Fibroblast of skin of left quadriceps (primary cell): ENCODE results near the gene DPP7.
A peak's percentile ranks its signal among the peaks of the same experiment; 100 is the strongest.
"Not testable (repeated sequence)": the region's sequence is repeated elsewhere in the genome, so short reads cannot be mapped to it uniquely, and the experiment has no call there.

Experiments used
- DNase-seq, 2 experiments: peaks; one replicate each; pipeline ENCODE4 v3.0.0-alpha.2; 2013; ENCODE audit warnings: low read depth in 2 of 2

Gene DPP7

DNA sequence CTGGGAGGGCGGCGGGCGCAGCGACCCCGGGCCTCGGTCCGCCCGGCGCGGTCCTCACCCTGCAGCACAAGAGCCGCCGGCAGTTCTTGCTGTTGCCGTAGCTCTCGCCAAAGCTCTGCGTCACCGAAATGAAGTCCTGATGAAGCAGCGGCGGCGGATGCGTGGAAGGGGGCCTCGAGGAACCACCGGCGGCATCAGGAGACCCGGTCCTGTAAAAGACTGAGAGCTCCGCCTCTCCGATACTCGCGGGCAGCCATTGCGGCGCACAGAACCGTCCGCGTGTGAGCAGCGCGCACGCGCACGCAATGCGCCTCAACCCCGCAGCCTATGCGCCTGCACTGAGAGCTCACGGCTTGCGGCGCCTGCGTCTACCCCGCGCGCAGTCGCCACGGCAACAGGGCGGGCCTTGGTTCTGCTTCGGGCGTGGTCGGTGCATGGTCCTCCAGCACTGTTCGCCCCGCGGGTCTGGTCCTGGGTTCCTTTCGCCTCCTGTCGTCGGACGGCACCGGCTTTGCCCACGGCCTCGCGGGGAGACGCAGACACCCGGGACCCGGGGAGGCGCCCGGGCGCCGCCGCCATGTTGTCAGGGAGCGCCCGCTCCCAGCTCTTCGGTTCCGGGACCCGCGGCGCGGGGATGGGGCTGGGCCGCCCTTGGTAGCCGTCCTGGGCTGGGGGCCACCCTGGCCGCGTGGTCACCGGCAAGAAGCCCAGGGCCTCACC is 15.1 kb upstream of the DPP7 start:
- peak; percentile 72 to 73 for DNase-seq

DNA sequence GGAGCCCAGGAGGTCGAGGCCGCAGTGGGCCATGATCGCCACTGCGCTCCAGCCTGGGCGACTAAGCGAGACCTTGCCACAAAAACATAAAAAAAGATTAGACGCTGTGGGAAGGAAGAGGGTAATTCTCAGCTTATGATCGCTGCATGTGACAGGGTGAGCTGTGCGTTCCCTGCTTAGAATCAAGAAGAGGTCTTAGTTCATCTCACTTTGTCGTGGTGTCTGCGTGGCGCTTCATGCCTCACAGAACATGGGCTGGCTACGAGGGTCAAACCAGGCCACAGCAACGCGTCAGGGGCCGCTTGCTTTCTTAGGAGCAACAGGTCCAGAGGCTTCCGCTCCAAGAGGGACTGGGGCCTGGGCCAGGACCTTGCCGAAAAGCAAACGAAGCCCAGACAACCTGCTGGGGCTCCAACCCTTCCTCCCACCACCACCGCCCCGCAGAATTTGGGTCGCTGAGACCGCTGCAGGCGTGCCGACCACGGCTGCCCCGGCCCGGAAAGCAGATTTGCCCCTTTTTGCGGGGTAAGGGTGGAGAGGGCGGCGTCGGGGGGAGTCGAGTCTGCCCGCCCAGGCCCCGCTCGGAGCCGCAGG is 14.4 kb upstream of the DPP7 start:
- no peak for DNase-seq

DNA sequence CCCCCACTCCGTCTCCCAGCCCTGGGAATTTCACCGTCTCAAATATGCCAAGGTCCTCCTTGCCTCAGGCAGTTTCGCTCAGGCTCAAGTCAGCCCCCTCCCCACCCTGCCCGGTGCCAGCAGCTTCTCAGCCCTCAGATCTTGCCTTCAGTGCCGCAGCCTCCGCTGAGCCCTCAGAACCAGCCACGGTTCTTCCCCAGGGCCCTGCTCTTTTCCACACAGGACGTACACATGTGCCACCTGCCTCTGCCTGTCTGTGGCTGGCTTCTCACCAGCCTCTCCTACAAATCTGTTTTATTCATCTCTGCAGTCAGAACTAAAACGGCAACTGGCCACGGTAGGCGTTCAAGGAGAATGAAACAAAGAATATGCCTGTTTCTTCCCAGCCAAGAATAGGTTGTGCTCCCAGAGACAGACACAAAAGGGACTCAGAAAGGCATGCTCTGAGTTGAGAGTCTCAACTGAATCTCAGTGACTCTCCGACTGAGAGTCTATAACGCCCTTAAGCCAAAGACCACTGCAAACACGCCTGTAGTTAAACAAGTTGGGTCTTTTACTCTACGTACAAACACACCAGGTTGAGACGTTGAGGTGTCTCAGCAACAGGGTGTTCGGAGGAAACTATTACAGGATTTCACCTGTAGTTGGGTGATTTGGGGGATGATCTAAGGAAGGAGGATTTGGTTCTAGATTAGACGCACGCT is 13.8 kb upstream of the DPP7 start:
- no peak for DNase-seq

DNA sequence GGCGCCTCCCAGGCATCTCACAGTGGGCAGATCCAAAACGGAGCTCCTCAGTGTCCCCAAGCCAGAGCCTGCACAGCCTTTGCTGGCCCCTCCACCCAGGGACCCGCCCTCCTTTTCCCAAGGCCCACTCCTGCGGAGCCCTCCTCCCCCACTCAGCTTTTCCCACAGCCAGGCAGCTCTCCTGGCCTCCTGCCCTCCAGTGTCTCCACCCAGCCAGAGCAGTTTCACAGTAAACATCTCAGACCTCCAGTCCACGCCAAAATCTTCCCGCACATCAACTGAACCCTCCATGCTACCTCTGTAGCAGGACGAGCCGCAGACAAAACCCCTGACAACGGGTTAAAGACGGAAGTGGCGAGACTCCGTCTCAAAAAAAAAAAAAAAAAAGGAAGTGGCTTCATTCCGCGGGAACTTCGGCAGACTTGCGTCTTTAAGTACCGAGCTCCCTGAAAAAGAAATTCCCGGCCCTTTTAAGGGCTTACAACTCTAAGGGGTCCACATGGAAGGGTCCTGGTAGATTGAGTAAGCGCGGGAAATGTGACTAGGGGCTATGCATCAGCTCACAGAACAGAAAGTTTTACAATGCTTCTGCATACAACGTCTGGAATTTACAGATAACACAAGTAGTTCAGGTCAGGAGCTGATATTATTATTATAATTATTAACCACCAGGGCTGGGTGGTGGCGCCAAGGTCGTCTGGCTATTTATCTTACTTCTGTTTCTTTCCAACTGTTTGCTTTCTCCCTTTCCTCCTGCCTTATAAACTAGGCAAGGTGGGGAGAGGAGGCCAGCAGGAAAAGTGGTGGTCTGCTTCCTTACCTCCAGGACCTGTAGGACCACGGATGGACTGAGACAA is 13.0 kb upstream of the DPP7 start:
- DNase-seq: no peak

DNA sequence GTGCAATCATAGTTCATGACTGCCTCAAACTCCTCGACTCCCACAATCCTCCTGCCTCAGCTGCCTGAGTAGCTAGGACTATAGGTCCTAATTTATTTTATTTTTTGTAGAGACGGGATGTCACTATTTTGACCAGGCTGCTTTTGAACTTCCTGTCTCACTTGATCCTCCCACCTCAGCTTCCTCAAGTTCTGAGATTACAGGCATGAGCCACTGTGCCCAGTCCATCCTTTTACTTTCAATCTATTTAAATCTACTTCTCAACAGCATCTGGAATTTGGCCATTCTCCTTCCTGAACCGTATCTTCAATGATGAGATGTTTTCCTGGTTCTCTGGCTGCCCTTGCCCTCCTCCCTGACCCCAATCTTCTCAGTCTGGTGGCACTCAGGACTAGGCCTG is 12.3 kb upstream of the DPP7 start:
- no peak for DNase-seq

DNA sequence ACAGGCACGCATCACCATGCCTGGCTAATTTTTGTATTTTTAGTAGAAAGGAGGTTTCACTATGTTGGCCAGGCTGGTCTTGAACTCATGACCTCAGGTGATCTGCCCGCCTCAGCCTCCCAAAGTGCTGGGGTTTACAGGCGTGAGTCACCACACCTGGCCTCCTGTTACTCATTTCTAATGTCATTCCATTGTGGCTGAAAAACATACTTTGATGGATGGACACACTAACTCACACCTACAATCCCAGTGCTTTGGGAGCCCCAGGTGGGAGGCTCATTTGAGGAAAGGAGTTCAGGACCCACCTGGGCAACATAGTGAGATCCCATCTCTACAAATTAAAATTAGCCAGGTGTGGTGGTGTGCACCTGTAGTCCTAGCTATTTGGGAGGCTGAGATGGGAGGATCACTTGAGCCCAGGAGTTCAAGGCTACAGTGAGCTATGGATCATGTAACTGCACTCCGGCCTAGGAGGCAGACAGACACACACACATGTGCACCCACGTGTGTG is 9.5 kb upstream of the DPP7 start:
- DNase-seq: not testable (repeated sequence)

DNA sequence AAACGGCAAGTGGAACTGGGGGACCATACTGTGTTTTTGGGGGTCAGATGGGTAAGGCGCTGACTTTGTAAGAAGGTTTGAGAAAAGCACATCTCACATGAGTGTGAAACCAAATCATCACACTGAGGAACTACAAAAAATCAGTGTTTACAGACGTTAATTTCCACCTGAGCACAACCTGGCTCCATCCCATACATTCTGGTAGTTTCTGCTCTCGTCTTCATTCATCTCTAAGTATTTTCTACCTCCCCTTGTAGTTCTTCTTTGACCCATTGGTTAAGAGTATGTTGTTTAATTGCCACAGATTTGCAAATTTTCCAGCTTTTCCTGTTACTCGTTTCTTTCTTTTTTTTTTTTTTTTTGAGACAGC is 8.9 kb upstream of the DPP7 start:
- DNase-seq: no peak

DNA sequence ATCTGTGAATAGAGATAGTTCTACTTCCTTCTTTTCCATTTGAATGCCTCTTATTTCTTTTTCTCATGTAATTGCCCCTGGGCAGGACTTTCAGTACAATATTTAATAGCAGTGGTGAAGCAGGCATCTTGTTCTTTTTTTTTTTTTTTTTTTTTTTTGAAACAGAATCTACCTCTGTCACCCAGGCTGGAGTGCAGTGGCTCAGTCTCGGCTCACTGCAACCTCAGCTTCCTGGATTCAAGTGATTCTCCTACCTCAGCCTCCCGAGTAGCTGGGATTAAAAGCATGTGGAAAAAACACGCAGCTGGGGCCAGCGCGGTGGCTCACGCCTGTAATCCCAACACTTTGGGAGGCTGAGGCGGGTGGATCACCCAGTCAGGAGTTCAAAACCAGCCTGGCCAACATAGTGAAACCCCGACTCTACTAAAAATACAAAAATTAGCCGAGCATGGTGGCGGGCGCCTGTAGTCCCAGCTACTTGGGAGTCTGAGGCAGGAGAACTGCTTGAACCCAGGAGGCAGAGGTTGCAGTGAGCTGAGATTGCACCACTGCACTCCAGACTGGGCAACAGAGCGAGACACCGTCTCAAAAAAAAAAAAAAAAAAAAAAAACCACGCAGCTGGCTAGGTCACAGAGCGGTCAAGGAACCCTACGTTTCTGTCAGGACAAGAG is 8.4 kb upstream of the DPP7 start:
- DNase-seq: not testable (repeated sequence)

DNA sequence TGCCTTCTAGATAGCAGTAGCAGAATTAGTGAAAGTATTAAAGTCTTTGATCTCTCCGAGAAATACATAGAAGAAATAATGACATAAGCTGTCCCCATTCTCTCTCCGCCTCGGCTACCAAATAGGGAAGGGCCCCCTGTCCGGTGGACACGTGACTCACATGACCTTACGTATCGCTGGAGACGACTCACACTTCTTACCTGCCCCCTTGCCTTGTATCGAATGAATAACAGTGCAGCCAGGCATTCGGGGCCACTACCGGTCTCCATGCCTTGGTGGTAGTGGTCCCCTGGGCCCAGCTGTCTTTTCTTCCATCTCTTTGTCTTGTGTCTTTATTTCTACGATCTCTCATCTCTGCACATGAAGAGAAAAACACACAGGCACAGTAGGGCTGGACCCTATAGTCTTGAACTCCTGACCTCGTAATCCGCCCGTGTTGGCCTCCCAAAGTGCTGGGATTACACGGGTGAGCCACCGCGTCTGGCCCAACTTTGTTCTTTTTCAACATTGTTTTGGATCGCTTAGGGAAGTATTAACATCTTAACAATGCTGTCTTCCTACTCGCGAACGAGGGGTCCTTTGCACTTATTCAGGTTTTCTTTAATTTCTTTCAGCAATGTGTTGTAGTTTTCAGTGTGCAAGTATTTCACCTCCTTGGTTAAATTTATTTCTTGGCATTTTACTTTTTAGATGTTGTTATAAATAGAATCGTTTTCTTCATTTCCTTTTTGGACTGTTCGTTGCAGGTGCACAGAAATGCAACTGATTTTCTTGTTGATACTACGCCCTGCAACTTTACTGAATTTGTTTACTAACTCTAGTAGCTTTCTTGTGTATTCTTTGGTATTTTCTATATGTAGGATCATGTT is 7.6 kb upstream of the DPP7 start:
- not testable (repeated sequence) for DNase-seq

DNA sequence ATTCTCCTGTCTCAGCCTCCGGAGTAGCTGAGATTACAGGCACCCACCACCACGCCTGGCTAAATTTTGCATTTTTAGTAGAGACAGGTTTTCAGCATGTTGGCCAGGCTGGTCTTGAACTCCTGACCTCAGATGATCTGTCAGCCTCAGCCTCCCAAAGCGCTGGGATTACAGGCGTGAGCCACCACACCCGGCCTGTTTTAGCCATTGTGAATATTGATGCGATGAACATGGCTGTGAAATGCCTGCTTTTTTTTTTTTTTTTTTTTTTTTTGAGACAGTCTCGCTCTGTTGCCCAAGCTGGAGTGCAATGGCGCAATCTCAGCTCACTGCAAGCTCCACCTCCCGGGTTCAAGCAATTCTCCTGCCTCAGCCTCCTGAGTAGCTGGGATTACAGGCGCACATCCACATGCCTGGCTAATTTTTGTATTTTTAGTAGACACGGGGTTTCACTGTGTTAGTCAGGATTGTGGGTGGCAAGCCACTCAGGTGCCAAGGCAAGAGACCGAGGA is 3.6 kb upstream of the DPP7 start:
- not testable (repeated sequence) for DNase-seq

DNA sequence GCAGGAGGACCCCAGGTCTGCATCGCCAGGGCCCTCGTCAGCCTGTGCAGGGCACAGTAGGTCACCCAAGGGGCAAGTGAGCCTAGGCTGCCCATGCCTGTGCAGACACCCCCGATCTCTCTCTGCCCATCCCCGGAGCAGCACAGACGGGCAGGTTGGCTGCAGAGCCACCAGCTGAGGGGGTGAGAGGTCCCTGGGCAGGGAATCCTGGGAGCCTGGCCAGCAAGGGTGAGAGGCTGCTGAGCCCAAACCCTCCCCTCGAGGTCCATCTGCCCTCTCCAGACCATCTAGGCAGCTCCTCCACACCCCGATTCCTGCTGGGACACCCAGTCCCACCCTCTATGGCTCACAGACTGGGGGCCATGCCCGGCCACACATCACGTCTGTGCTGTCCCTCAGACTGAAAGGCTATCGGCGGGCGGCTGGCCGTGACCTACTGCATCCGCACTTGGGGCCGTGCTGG is 2.8 kb upstream of the DPP7 start:
- DNase-seq: no peak

DNA sequence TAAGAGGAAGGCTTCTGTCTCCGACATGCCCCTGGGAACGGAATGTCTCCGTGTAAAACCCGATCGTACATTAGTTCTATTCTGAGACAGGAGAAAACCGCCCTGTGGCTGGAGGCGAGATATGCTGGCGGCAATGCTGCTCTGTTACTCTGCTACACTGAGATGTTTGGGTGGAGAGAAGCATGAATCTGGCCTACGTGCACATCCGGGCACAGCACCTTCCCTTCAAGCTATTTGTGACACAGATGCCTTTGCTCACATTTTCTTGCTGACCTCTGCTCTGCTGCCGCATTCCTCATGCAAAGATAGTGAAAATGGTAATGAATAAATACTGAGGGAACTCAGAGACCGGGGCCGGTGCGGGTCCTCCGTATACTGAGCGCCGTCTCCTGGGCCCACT is 2.2 kb upstream of the DPP7 start:
- DNase-seq: no peak

DNA sequence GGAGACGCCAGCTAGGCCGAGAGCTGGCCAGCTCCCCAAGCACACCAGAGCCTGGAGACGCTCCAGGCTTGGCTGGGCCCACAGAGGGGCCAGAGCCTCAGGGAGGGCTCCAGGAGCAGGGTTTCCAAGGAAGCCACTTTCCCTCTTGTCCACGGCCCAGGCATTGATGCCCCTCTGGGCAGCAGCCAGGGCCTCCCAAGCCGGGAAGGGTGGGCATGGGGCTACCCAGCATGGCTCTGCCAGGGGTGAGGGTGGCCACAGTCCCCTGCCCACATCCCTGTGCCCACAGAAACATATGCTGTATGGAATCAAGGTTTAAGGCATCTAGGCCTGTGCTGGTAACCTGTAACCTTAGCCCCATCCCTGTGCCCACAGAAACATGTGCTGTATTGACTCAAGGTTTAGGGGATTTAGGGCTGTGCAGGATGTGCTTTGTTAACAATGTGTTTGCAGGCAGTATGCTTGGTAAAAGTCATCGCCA is 1.5 kb upstream of the DPP7 start:
- no peak for DNase-seq

DNA sequence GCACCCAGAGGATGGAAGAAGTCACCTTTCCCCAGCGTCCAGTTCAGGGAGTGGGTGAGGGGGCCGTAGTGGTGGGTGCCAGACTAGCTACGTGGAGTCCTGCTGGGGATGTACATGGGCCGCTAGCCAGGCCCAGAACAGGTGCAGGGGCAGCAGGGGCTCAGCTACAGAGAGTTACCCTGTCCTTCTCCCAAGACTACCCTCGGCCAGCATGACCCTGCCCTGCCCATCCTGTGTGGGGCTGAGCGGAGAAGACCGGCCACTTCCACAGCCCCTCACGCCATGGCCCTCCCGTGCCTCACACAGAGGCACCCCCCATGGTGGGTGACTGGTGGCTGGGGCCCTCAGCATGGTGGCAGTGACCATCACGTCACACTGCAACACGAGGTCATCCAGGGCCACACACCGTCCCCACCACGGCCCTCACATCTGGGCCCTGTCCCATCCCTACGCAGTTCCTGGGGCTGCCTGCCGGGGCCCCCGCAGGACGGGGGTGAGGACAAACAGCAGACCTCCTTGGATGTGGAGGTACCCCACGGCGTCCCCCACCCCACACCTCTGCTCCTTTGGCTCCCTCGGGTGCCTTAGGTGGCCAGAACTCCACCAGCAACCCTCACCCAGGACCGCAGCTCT is 977 bp upstream of the DPP7 start:
- DNase-seq: no peak

DNA sequence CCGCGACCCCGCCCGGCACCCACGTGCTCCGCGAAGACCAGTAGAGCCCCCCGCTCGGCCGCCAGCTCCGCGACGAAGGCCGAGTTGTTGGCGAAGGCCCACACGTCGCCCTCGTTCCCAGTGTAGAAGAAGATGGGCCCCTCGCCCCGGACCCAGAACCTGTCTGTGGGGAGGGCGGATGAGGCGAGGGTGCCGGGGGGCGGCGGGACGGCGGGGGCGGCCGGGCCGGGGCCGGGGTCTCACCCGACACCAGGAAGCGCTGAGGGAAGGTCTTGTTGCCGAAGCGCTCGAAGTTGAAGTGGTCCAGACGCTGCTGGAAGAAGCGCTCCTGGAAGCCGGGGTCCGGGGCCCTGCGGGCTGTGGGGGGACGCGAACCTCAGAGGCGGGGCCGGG is 317 bp downstream of the DPP7 start:
- no peak for DNase-seq

DNA sequence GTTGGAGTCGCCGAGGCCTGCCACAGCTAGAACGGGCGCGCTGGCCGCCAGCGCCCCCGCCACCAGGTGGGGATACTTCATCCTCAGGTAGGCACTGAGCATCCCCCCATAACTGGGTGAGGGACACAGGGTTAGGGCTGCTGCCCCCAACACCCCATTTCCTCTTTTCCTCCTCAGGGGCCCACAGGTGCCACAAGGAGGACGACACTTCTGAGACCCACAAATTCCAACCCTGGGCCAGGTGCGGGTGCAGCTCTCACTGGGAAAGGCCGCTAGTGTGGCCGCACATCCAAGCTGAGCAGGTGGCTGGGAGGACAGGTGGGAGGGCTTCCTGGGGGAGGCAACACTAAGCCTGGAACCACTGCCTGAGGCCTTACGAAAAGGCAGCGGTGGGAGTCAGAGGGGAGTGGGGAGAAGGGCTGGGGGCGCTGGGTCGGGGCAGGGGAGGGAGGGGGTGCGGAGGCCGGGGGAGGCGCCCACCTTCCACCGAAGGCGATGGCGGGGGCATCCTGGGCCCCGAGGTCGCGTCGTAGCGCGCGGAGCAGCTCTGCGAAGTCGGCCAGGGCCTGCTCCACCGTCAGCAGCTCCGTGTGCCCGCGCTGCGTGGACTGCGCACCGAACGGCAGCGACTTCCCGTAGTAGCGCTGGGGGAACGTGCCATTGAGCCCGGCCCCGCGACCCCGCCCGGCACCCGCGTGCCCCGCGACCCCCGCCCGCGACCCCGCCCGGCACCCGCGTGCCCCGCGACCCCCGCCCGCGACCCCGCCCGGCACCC is 961 bp downstream of the DPP7 start:
- no peak for DNase-seq

DNA sequence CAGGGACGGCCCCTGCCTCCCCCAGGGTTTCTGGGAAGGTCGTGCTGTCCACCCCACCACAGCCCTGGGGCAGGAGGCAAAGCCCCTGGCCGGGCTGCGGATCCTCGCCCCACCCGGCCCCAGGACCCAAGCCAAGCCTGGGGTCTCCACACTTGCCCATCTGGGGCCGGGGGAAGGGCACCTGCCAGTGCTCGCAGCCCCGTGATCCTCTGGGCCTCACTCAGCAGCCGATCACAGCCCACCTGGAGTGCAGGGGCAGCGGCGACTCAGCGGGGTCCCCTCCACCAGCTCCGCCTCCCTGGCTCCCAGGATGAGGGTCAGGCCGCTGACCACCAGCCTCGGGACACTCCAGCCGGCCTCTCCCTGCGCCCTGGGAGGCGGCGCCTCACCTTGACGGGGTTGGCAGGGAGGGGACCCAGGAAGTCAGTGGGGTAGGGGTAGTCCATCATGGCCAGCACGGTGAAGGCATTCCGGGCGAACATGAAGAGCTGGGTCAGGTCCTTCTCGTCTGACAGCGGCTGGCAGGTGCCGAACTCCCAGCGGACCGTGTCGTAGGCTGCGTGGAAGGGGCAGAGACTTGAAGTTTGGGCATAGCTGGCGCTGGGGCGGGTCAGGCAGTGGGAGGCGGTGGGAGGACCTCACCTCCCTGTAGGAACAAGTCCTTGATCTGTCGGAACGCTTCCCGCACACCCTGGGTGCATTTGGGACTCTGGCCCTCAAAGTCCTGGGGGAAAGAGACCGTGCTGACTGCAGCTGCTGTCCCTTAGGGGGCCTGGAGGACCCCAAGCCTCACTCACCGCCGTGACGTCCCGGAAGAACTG is 1.8 kb downstream of the DPP7 start:
- no peak for DNase-seq
